ENCODE measurements around the gene SEMA4B.

Gene SEMA4B

GRCh38 chr15:90223441-90224165 lies 22.5 kb downstream of the SEMA4B start:
- no peaks in the 10 kb centered on the region for H3K27me3 ChIP-seq (ENCODE audit: insufficient read depth, poor library complexity, severe bottlenecking)
- TF ChIP-seq SPI1 (IDR thresholded peaks at IDR 0.05; ENCODE audit: borderline replicate concordance, low read depth) (no peak), GABPA (IDR thresholded peaks at IDR 0.05; ENCODE audit: low read depth) (no peak), POLR2AphosphoS5 (IDR thresholded peaks at IDR 0.05; ENCODE audit: low read depth) (no peak), CTCF (IDR thresholded peaks at IDR 0.05; ENCODE audit: insufficient read depth, low read length) (no peak)
- TF ChIP-seq, protein P1, sequence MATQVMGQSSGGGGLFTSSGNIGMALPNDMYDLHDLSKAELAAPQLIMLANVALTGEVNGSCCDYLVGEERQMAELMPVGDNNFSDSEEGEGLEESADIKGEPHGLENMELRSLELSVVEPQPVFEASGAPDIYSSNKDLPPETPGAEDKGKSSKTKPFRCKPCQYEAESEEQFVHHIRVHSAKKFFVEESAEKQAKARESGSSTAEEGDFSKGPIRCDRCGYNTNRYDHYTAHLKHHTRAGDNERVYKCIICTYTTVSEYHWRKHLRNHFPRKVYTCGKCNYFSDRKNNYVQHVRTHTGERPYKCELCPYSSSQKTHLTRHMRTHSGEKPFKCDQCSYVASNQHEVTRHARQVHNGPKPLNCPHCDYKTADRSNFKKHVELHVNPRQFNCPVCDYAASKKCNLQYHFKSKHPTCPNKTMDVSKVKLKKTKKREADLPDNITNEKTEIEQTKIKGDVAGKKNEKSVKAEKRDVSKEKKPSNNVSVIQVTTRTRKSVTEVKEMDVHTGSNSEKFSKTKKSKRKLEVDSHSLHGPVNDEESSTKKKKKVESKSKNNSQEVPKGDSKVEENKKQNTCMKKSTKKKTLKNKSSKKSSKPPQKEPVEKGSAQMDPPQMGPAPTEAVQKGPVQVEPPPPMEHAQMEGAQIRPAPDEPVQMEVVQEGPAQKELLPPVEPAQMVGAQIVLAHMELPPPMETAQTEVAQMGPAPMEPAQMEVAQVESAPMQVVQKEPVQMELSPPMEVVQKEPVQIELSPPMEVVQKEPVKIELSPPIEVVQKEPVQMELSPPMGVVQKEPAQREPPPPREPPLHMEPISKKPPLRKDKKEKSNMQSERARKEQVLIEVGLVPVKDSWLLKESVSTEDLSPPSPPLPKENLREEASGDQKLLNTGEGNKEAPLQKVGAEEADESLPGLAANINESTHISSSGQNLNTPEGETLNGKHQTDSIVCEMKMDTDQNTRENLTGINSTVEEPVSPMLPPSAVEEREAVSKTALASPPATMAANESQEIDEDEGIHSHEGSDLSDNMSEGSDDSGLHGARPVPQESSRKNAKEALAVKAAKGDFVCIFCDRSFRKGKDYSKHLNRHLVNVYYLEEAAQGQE (IDR thresholded peaks at IDR 0.05; ENCODE audit: insufficient replicate concordance, low read depth), result no peak

GRCh38 chr15:90225047-90225446 lies 23.9 kb downstream of the SEMA4B start:
- DNase-seq (ENCODE audit: low read depth in 1 of 2, low spot score in 1 of 2), result no peak
- H3K27me3 ChIP-seq (ENCODE audit: insufficient read depth, poor library complexity, severe bottlenecking), result no peaks in the 10 kb centered on the region
- TF ChIP-seq SPI1 (IDR thresholded peaks at IDR 0.05; ENCODE audit: borderline replicate concordance, low read depth) (no peak), CTCF (IDR thresholded peaks at IDR 0.05; ENCODE audit: insufficient read depth, low read length) (no peak), GABPA (IDR thresholded peaks at IDR 0.05; ENCODE audit: low read depth) (no peak), POLR2AphosphoS5 (IDR thresholded peaks at IDR 0.05; ENCODE audit: low read depth) (no peak)
- TF ChIP-seq, protein P1 (IDR thresholded peaks at IDR 0.05; ENCODE audit: insufficient replicate concordance, low read depth), result no peak
- H3K27ac ChIP-seq (replicated peaks), result no peak overlapping the region
- H3K4me3 ChIP-seq (replicated peaks; ENCODE audit: insufficient read depth, low read length), result no peak overlapping the region

More at GRCh38 chr15:90223441-90224165, 22.5 kb downstream of the SEMA4B start:
- no peak for DNase-seq (ENCODE audit: low read depth in 1 of 2, low spot score in 1 of 2)
- H3K4me3 ChIP-seq (replicated peaks; ENCODE audit: insufficient read depth, low read length), result no peak overlapping the region
- H3K27ac ChIP-seq (replicated peaks), result no peak overlapping the region

DNA sequence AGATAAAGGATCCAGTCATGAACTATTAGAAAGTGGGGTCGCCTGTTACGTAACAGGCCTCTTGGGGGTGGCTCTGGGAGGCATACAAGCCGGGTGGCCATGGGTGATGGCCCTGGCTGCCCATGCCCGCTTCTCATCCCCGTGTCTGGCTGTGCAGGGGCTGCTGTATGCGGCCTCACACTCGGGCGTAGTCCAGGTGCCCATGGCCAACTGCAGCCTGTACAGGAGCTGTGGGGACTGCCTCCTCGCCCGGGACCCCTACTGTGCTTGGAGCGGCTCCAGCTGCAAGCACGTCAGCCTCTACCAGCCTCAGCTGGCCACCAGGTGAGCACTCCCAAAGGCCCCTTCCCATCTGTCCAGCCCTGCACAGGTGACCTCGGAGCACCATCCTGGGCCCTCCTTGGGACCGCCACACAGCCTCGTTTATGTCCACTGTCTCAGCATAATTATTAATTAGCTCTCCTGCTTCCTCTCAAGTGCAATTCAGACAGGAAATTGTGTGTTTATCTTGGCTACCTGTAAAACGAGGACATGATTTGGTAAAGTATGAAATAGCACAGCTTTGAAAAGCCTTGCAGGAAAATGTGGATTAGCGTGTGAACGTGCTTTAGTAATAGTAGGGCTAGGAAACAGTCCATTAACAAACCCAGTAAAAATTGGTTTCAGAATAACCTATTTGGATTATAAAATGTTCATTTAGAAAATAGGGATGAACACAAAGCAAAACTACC lies 24.5 kb downstream of the SEMA4B start:
- no peak for DNase-seq (ENCODE audit: low read depth in 1 of 2, low spot score in 1 of 2)
- Histone ChIP-seq H3K4me3 (replicated peaks; ENCODE audit: insufficient read depth, low read length) (no peak overlapping the region), H3K27me3 (ENCODE audit: insufficient read depth, poor library complexity, severe bottlenecking) (no peaks in the 10 kb centered on the region), H3K27ac (replicated peaks) (no peak overlapping the region)
- TF ChIP-seq POLR2AphosphoS5 (IDR thresholded peaks at IDR 0.05; ENCODE audit: low read depth), result no peak
- TF ChIP-seq SPI1 (IDR thresholded peaks at IDR 0.05; ENCODE audit: borderline replicate concordance, low read depth), result no peak
- TF ChIP-seq GABPA (IDR thresholded peaks at IDR 0.05; ENCODE audit: low read depth), result no peak
- no peak for TF ChIP-seq CTCF (IDR thresholded peaks at IDR 0.05; ENCODE audit: insufficient read depth, low read length)
- TF ChIP-seq, protein P1 (IDR thresholded peaks at IDR 0.05; ENCODE audit: insufficient replicate concordance, low read depth), result no peak

Data from HL-60 (cell line).